Endothelial cell of umbilical vein (primary cell): ENCODE measurements around the gene GRPEL1. TPM values are rescaled to one million over a fixed set of nuclear protein-coding genes. Genes with fewer than 3 reads are reported as not detected.

Experiments
- BruUV-seq: library from RNA; stranded (reverse); fragments of 400-500 nt; replicated peaks from 2 replicates; lab custom pipeline; 2021; lab: Mats Ljungman, UMichigan
- CTCF ChIA-PET: fragments of 300-600, 350-600 bp; sonication (Branson Sonifier 250); formaldehyde crosslinking; loops from one replicate; lab custom pipeline; 2021; ENCODE audit warnings: antibody characterized with exemption, inconsistent platforms; lab: Charles Lee
- POLR2A ChIA-PET: fragments of 300-600, 350-600 bp; sonication (Branson Sonifier 250); formaldehyde crosslinking; loops from one replicate; lab custom pipeline; 2021; ENCODE audit warnings: antibody characterized with exemption, inconsistent platforms; lab: Charles Lee
- DNase-seq: peaks from one replicate; pipeline ENCODE4 v3.0.0-alpha.2; 2011; ENCODE audit warnings: low read depth, low spot score
- FAIRE-seq: peaks from 2 replicates; lab custom pipeline; 2011; peaks lifted over from hg19 to GRCh38; lab: Jason Lieb, UNC
- H2AFZ ChIP-seq: 2 replicates; pipeline ENCODE4 v1.6.0; 2012; ENCODE audit warnings: low read depth, low read length, control low read depth, inconsistent platforms
- H3K27ac ChIP-seq: 2 replicates; pipeline ENCODE4 v1.5.1; 2011; ENCODE audit warnings: low read depth, mild to moderate bottlenecking, control low read depth, low read length, moderate library complexity; ENCODE audit not compliant: insufficient read depth
- H3K27me3 ChIP-seq, 2 experiments: 2 replicates each; pipeline versions ENCODE4 v1.6.0 to v1.6.1; 2011; ENCODE audit warnings: low read length in 2 of 2, mixed read lengths in 1 of 2; ENCODE audit not compliant: control insufficient read depth in 2 of 2, insufficient read depth in 2 of 2
- H3K36me3 ChIP-seq, 2 experiments: 2 replicates in 1 of 2; 3 replicates in 1 of 2; pipeline ENCODE4 v1.5.1; 2011; ENCODE audit warnings: low read length in 2 of 2, mild to moderate bottlenecking in 1 of 2, moderate library complexity in 1 of 2; ENCODE audit not compliant: control insufficient read depth in 2 of 2, insufficient read depth in 2 of 2; ENCODE audit errors: extremely low read depth in 1 of 2
- H3K4me1 ChIP-seq: 3 replicates; pipeline ENCODE4 v1.5.1; 2011; ENCODE audit warnings: mild to moderate bottlenecking, low read length; ENCODE audit not compliant: control insufficient read depth, insufficient read depth; ENCODE audit errors: extremely low read depth
- H3K4me2 ChIP-seq: 2 replicates; pipeline ENCODE4 v1.6.1; 2011; ENCODE audit warnings: low read length, control low read depth, mixed read lengths; ENCODE audit not compliant: insufficient read depth
- H3K4me3 ChIP-seq, 3 experiments: fragments of 200-600 bp in 1 of 3; sonication (generic), shearing (Covaris generic) in 1 of 3; replicated peaks in 1 of 3; 2 replicates each; pipeline ENCODE4 v1.5.1; 2011 to 2016; ENCODE audit warnings: control low read depth in 3 of 3, low read length in 3 of 3, mild to moderate bottlenecking in 2 of 3, inconsistent platforms in 1 of 3, low read depth in 1 of 3, moderate library complexity in 1 of 3; ENCODE audit not compliant: insufficient read depth in 1 of 3
- H3K79me2 ChIP-seq: 2 replicates; pipeline ENCODE4 v1.6.0; 2012; ENCODE audit warnings: low read length, inconsistent platforms; ENCODE audit not compliant: control insufficient read depth, insufficient read depth
- H3K9ac ChIP-seq: replicated peaks from 2 replicates; pipeline ENCODE3; 2011; ENCODE audit warnings: low read length, control low read depth; ENCODE audit not compliant: insufficient read depth; ENCODE audit errors: extremely low read depth
- H3K9me1 ChIP-seq: replicated peaks from 3 replicates; pipeline ENCODE4 v1.6.0; 2011; ENCODE audit warnings: mild to moderate bottlenecking, low read length; ENCODE audit not compliant: control insufficient read depth, insufficient read depth; ENCODE audit errors: extremely low read depth
- H3K9me3 ChIP-seq: replicated peaks from 2 replicates; pipeline ENCODE4 v1.5.1; 2012; ENCODE audit warnings: low read length, inconsistent platforms; ENCODE audit not compliant: control insufficient read depth, insufficient read depth
- H4K20me1 ChIP-seq: replicated peaks from 2 replicates; pipeline ENCODE3; 2011; ENCODE audit warnings: mild to moderate bottlenecking, low read length; ENCODE audit not compliant: control insufficient read depth, insufficient read depth; ENCODE audit errors: extremely low read depth
- CTCF ChIP-seq, 2 donors: IDR thresholded peaks; 1 replicate in 1 of 2; 2 replicates in 1 of 2; pipeline ENCODE4 v1.5.1; 2011; ENCODE audit warnings: low read length in 2 of 2, mild to moderate bottlenecking in 2 of 2, moderate library complexity in 2 of 2, control low read depth in 1 of 2, inconsistent platforms in 1 of 2, low read depth in 1 of 2; ENCODE audit not compliant: insufficient read depth in 1 of 2; ENCODE audit errors: extremely low read depth in 1 of 2
- EZH2 ChIP-seq: IDR thresholded peaks from 2 replicates; pipeline ENCODE4 v1.6.1; 2012; ENCODE audit warnings: borderline replicate concordance, low read depth, mild to moderate bottlenecking, moderate library complexity, low read length, inconsistent platforms; ENCODE audit not compliant: severe bottlenecking
- FOS ChIP-seq: IDR thresholded peaks from 2 replicates; pipeline ENCODE4 v1.6.1; 2011; ENCODE audit warnings: mild to moderate bottlenecking, low read length, moderate library complexity, borderline replicate concordance; ENCODE audit not compliant: insufficient read depth
- GATA2 ChIP-seq: IDR thresholded peaks from 2 replicates; pipeline ENCODE4 v1.7.0; 2011; ENCODE audit warnings: low read depth, mild to moderate bottlenecking, moderate library complexity, mixed read lengths, low read length; ENCODE audit not compliant: insufficient read length, insufficient read depth
- JUN ChIP-seq: IDR thresholded peaks from 2 replicates; pipeline ENCODE4 v1.6.1; 2011; ENCODE audit warnings: borderline replicate concordance, low read depth; ENCODE audit not compliant: insufficient read length, insufficient read depth
- MAX ChIP-seq: IDR thresholded peaks from 2 replicates; pipeline ENCODE4 v1.6.1; 2011; ENCODE audit not compliant: insufficient read depth, insufficient read length
- MYC ChIP-seq: IDR thresholded peaks from one replicate; pipeline ENCODE4 v1.6.1; 2011; ENCODE audit warnings: mild to moderate bottlenecking, low read depth, low read length
- POLR2A ChIP-seq: IDR thresholded peaks from 2 replicates; pipeline ENCODE4 v1.6.1; 2012; ENCODE audit warnings: low read depth, mild to moderate bottlenecking, control low read depth, low read length
- POLR2AphosphoS5 ChIP-seq: IDR thresholded peaks from 2 replicates; pipeline ENCODE4 v1.6.1; 2012; ENCODE audit warnings: low read depth, mild to moderate bottlenecking, control low read depth, low read length, moderate library complexity; ENCODE audit not compliant: insufficient read depth
- dilution Hi-C: fragments of 300-500 bp; cut with MboI; formaldehyde crosslinking; loops from one replicate; pipeline ENCODE4 v1.15.0; 2019; ENCODE audit warnings: low sequenced_read_pairs; ENCODE audit not compliant: extremely low pct_ligation_motif_present
- intact Hi-C: fragments of 100-400 bp; cut with micrococcal nuclease; formaldehyde crosslinking; loops from one replicate; pipeline ENCODE4 v1.10.0; 2022
- polyA plus RNA-seq, 4 experiments: library from polyadenylated mRNA; depleted of rRNA in 3 of 4; stranded (reverse) in 3 of 4; unstranded in 1 of 4; fragments of >200 nt; gene quantifications; 2 replicates each; pipeline versions ENCODE4 v1.2.1 to v1.2.3, GENCODE V29; 2011 to 2012; ENCODE audit warnings: missing spikeins in 1 of 4
- total RNA-seq: library from RNA; stranded (reverse); gene quantifications from 2 replicates; pipeline ENCODE4 v1.2.3, GENCODE V29; 2021

GRPEL1 gene
- total and polyA plus RNA-seq, 2 donors (not counting 3 experiments of a cell fraction or from before 2014, with no cell fraction given): 17.3 to 42.6 TPM

GRCh38 chr4:7045961-7046921 lies 21.6 kb downstream of the GRPEL1 start:
- Histone ChIP-seq H3K36me3 (no peaks in the 10 kb centered on the region), H3K9me1 (no peaks in the 10 kb centered on the region), H2AFZ (no peak overlapping the region), H3K79me2 (peaks cover 48% of the 10 kb centered on the region), H3K9ac (no peak overlapping the region), H3K4me1 (peaks cover 17% of the 10 kb centered on the region), H3K27me3 (no peaks in the 10 kb centered on the region), H3K4me3 (no peak overlapping the region), H3K9me3 (no peaks in the 10 kb centered on the region), H4K20me1 (no peaks in the 10 kb centered on the region), H3K27ac (no peak overlapping the region), H3K4me2 (no peak overlapping the region)
- no TSS peak for BruUV-seq
- no peak for TF ChIP-seq FOS
- TF ChIP-seq MYC: no peak
- TF ChIP-seq GATA2: no peak
- no peak for TF ChIP-seq EZH2
- no peak for TF ChIP-seq CTCF (IDR thresholded peaks at IDR 0.05; ENCODE audit: extremely low read depth in 1 of 2, insufficient read depth in 1 of 2, low read depth in 1 of 2, low read length in 2 of 2)
- no peak for TF ChIP-seq POLR2A
- TF ChIP-seq JUN: no peak
- no peak for TF ChIP-seq MAX
- no peak for TF ChIP-seq POLR2AphosphoS5
- FAIRE-seq (no peak), DNase-seq (no peak)
- ChIA-PET CTCF (interaction anchor here (1.0 kb wide), 1 partner anchor 25 kb away, joined by 3 read pairs; no protein-coding TSS in a partner anchor), POLR2A (interaction anchor here (0.7 kb wide), 1 partner anchor 73 kb away, joined by 3 read pairs; no protein-coding TSS in a partner anchor)
- dilution Hi-C loops: no loop called here
- intact Hi-C loops: loop anchor here (10.0 kb wide), 1 partner anchor 261 kb away; the partner anchor contains the start of gene KIAA0232
